Measurements from ENCODE around the gene SGMS1.
A peak's percentile ranks its signal among the peaks of the same experiment; 100 is the strongest.

The SGMS1 gene

DNA sequence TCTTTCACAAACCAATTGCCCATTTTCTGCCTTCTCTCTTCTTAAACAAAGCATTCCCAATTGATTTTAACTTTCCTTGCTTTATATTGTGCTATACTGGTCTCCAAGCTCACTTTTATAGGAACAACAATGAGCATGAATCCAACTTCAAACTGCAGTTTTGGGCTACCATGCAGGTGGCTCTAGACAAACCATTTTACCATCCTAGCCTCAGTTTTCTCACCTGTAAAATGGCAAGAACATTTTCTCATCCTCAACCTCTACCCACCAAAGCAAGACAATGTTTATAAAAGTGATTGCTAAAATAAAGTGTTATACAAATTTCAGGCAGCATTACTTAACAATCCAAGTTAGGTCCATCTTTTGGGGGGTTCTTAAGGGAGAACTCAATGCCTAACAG lies 305.6 kb downstream of the SGMS1 start:
- no peak for DNase-seq

DNA sequence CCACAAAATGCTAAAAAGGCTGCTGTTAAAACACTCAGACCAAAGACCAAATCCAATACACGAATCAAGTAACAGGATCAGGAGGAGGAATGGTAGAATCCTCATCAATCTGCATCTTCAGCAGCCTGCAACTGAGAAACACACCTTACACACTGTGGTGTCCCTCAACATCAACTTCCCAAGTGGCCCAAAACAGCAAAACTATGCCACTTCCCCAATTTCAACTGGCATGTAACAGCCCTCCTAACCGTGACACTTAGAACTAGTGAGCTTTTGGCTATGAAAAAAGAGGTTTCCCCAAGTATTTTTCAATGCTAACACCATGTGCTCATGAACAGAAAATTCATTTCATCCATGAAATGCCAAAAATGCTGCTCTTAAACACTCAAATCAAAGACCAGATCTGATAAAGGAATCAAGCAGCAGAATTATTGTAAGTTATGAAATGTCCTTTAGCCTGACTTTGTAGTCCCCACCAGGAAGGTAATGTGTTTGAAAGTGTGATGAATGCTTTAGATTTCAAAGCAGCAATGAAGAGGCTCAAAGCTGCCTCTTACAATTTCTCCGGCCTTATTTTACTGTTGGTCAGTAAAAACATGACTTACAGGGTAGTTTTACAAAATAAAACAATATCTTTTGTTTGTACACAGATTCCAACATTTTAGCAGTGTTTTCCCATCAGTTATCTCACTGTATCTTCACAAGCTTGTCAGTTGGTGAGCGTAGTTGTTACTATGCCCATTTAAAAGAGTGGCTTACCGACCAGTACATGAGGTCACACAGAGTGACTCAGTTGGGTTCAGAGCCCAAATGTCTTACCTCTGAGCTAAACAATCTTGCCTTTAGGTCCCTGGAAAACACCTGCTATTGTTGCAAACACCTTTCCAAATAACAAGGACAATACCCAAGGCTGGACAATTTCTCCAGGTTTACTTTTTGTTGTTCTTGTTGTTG lies 306.8 kb downstream of the SGMS1 start:
- no peak for DNase-seq

DNA sequence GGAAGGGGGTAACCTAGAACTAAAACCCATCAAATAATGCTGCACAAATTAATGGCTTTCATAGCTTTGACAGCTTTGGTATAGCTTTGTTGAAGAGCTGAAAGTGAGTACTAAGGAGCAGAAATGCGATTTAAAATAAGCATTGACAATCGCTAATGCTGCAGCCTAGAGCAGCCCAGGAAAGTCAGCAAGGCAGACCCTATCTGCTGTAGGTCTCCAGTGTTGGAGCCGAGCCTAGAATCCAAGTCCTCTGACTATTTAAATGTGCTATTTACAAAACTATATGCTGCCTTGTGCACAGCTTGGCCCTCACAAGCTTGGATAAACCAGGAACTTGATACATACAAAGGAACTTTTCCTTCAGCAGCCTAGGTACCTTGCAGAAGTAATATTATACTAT lies 307.6 kb downstream of the SGMS1 start:
- no peak for DNase-seq

DNA sequence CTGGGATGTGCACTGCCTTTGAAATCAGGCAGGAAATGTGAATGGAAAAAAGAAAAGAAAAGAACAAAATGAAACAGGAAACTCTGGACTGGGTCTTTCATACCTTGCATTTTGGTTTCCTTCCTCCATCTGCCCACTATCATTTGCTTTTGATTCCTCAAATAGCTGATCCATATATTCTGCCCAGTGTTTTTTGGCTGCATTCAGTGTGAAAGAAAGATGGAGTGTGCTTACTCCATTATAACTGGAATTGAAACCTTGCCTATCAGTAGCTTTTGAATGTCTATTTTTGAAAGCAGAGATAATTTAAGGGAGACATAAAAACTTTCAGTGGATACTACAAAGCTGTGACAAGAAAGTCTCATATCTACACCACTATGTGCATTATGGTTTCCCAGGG lies 308.3 kb downstream of the SGMS1 start:
- no peak for DNase-seq

DNA sequence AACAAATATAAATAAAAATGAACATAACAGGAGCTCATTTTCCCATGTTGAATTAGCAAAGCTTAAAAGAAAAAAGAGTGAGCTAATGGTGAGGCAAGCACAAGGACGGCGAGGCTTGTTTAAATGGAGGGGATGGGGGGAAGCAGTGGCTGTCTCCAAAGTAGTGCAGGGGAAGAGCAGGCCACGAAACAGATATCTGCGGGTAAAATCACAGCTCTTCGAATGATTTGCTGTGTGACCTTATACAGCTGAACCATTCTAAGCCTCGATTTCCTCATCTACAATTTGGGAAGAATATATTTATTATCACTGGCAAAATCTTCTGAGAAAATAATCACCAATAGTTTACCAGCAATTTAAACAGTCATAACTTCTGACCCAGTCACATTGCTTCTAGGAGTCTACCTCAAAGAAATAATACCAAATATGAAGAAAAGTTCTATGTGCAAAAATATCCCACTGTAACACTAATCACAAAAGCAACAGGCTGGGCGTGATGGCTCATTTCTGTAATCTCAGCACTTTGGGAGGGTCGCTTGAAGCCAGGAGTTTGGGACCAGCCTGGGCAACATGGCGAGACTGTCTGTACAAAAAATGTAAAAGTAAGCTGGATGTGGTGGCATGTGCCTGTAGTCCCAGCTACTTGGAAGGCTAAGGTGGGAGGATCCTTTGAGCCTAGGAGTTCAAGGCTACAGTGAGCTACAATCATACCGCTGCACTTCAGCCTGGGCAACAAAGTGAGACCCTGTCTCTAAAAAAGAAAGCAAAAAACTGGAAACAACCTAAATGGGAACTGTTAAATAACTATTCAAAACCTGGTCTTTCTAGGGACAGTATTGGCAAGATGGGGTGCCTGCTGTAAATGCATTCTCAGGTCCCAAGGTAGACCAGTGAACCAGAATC lies 309.3 kb downstream of the SGMS1 start:
- no peak for DNase-seq

DNA sequence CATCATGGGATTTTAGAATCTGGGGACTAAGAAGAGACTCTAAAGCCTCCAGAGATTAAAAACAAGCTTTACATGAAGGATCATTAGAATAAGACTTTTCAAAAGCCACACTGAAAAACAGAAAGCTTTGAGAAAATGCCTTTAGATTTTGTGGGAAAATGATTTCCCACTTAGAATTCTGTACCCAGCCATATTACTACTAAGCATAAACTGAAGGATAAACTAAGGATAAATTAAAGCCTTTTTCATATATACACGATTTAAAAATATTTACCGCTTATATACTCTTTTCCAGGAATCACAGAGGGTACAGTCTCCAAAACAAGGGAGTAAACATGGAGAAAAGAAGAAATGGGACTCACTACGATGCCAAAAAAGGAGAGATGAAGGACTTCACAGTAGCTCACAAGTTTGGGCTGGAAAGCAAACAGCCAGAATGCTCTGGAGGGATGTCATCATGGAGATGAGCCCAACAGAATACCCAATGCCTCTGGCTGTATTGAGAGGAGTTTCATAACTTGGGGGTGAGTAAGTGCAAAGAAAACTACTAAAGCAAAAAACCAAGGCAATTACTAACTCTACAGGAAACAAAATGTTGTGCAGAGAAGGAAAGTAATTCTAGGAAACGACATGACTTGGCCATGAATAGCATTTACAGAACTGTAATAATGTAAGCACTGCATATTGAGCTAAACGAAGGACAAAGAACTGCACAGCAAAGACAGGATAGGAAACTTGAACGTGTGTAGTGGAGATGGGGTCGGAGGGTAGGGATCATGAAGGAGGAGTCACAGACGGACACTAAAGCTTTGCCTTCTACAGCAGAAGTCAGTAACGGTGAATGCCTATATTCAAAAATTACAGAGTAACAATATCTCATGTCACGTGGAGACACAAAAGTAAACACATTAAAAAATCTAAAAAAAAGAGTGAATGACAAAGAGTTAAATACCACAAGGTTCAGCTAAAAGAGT lies 311.0 kb downstream of the SGMS1 start:
- no peak for DNase-seq

DNA sequence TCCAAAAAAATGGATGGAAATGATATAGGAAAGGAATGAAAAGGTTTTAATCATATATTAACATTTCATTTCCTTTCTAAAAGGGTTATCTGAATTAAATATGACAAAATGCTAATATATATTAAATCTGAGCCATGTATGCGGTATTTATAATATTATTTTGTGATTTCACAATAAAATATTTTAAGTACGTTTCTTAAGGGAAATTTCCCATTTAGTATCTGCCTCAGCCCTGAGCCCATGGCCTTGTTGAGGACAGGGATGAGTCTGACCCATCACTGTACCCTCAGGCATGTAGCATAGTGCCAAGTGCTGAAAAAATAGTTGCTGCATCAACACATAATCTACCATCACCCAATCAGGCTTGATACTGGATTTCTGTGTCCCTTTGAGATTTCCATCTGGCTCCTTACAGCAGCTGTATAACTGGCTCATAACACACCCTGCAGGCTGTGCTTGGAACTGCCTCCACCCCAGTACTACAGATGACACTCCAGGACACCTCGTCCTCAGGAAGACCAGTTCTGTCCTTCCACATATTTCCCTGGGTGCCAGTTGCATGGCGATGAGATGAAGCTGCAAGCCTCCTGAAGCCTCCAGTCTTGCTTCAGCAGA lies 313.1 kb downstream of the SGMS1 start:
- peak; percentile 55 for DNase-seq

DNA sequence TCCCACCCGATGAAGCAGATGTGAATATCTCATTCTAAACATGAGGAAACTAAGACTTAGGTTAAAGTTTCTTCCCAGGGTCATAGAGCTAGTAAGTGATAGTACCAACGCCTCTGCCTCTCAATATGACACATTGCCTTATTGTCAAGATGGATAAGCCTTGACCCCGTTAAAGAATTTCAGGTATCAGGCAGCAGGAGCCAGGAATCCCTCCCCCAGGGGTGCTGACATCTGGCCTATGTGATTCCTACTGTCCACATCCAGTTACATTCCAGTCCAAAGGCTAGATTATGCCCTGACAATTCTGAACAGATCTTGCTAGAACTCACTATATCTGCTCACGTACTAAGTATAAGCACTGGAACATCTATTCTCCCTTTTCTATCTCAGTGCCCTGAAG lies 314.4 kb downstream of the SGMS1 start:
- DNase-seq, result no peak

DNA sequence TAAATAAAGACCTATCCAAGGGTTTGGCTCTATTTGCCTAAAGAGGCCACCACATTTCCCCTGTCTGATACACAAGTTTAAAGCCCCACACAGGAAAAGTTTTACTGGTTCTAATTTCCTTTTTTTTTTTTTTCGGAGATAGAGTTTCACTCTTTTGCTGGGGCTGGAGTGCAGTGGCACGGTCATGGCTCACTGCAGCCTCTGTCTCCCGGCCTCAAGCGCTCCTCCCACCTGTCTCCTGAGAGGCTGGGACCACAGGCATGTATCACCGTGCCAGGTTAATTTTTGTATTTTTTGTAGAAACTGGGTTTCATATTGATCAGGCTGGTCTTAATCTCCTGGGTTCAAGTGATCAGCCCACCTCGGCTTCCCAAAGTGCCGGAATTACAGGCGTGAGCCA lies 319.1 kb downstream of the SGMS1 start:
- DNase-seq, result no peak

DNA sequence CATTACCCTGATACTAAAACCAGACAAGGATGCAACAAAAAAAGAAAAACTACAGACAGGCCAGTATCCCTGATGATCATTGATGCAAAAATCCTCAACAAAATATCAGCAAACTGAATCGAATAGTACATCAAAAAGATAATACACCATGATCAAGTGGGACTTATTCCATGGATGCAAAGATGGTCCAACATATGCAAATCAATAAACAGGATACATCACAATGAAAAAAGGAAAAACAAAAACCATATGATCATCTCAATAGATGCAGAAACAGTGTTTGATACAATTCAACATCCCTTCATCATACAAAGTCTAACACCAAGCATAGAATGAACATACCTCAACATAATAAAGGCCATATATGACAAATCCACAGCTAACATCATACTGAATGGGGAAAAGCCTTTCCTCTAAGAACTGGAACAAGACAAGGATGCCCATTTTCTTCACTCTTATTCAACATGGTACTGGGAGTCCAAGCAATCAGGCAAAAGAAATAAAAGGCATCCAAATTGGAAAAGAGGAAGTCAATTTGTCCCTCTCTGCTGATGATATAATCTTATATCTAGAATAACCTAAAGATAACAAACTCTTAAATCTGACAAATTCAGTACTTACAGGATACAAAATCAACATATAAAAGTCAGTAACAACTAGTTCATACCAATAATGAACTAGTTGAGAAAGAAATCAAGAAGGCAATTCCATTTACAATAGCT lies 323.6 kb downstream of the SGMS1 start:
- no peak for DNase-seq

DNA sequence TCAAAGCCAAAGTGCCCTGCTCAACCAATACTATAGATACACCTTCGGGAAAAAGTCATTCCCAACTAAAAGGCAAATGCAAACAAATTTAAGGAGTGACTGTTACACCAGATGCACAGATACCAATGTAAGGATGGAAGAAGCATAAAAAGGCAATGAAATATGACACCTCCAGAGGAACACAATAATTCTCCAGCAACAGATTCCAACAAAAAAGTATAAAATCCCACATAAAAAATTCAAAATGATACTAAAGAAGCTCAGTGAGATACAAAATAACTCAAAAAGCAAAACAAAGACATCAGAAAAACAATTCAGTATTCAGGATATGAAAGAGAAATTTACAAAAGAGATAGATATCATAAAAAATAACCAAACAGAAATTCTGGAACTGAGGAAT lies 328.4 kb downstream of the SGMS1 start:
- no peak for DNase-seq

DNA sequence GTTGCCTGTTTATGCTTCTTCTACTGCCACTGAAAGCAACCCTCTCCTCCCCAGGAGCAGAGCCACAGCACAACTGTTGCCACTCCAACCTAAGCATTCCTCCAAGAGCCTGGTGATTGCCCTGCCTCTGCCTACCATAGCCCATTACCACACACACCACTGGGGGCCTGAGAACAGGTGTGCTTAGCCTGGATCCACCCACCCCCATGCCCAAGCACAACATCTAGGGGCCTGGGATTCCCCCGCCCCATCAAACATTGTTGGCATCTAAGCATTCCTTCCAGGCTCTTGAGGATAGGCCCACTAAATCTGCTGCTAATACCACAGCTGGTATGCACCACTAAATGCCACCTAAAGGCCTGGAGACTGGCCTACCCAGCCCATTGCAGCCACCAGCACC lies 329.2 kb downstream of the SGMS1 start:
- DNase-seq, result no peak

DNA sequence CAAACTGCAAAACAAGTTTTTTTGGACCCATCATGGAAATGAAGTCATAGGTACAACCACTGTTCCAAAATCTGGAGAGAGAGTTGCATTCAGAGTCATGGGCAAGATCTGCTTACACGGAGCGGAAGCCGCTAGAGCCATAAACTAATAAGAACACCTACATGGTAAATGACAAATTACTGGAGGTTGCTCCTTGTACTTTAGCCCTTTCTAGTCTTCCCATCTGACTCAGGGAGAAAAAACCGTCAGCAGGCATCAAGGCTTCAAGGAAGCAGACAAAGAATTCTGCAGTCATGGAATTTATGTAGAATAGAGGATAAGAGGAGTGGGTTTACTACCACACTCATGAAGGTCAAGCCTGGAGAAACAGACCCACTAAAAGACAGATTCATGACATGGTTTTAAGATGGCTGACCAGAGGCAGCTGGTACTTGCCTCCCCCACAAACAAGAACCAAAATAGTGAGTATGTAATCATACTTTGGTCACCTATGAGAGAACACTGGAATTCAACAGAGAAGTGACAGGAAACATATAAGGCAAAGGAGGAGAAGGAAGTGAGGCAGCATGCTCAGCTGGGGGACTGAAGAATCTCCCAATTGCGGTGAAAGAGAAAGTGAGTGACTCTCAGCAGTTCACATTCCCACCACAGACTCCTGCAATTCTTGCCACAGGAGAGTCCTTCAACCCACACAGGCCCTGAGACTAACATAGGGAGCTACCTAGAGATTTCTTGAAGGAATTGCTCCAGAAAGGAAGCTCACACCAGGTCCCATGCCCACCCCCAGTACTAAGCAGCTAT lies 330.0 kb downstream of the SGMS1 start:
- DNase-seq, result no peak

DNA sequence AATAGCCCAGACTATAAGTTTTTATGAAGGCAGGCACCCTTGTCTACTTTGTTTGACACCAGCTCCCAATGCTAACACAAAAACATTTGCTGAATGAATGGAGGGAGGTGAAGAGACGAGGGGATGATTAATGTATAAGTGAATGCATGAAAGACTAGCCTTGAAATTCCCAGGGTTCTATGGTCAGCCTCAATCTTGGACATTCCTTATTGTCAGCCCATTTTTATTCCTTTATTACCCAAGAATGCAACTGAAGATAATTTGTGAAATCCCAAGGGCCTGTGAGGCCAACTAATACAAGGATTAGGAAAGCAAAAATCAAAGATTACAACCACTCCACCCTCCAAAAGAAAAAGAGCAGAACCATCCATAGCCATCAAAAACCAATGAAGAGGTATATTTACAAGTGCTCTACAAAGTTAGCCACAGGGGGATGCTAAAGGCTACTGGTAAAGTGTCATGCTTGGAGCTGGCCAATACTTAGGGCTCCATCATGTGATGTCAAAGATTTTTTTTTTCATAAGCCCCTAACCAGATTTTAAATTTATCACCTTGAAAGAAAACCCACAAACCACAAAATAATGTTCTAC lies 332.4 kb downstream of the SGMS1 start:
- no peak for DNase-seq

DNA sequence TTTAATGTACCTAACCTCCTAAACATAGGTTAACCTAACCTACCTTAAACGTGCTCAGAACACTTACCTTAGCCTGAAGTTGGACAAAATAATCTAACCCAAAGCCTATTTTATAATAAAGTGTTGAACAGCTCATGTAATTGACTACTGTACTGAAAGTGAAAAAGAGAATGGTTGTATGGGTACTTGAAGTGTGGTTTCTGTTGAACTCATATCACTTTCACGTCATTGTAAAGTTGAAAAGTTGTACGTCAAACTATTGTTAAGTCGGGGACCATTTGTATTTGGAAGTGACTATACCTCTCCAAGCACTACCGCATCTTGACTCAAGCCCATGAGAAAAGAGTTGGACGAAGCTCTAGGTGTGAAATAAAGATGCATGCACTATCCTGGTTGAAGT lies 334.6 kb downstream of the SGMS1 start:
- no peak for DNase-seq

DNA sequence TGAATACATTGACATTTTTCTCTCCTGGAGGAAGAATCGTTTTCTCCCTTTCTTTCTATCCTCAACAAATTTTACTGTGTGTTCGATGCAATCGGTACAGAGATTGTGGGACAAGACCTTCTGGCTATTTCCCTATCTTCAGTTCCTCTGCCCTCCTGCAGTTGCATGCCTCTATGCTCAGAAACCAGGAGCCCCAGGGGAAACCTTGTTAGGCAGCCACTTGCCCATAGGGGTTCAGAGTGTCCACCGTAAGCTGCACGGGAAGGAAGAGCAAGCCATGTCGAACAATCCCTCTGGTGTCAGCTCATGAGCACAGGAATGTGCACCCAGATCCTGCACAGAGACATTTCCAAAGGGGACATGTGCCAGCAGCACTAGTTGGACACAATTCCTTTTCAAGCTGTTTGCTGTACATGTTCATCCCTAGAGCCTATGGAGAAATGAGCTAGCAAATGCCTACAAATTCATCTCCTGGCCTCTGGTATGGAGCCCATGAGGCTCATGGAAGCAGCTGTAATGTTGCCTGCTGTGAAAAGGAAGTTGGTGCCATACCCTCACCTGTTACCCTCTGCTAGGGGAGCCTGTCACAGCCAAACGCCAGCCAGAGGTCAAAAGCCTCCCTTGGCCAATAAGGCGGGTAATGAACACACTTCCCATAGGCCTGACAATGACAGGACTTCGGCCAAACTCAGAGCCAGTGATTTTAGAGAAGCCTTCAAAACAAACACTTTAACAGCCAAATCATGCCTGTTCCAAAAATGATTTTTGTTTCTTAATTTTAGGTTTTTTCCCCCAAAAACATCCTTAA lies 336.6 kb downstream of the SGMS1 start:
- DNase-seq, result no peak

DNA sequence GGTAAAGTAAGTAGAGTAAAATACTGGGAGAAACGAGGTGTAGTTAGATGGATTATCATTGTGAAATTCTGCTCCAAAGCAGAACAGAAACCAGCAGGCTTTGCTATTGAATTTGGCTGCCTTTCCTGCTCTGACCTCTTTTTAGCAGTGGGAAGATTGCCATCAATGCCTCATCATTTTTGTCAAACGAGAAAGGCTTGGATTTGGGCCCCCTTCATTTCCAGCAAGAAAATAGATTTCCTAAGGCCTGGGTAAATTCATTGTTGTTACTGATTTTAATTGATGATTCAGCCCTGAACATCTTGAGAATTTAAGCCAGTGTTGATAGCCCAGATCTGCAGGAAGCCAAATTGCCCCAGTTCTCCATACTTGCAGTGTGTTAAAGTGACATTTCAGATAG lies 337.2 kb downstream of the SGMS1 start:
- no peak for DNase-seq

DNA sequence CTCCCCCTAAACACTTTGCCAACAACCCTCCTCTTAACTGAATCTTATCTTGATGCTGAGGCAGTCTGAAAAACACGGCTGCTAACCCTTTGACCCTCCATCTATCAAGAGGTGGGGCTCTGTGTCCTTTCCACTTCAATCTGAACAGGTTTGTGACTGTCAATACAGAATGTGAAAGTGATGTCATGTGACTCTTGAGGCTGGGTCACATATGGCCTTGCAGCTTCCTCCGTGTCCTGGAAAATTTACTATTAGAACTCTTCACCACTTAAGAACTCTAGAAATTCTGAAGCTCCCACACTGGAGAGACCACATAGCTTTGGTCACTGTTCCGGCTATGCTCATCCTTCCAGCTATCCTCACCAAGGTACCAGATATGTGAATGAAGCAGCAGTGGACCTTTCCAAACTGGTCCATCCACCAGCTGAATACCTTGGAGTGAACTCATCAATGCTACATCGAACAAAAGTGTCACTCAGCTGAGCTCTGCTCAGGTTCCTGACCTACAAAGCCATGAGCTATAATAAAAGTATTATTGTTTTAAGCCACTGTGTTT lies 341.7 kb downstream of the SGMS1 start:
- no peak for DNase-seq
